HEK293T (cell line): Measurements from ENCODE around the gene PDE6H.

Source experiments
- ELF4 ChIP-seq: fragments of 450-650 bp; IDR thresholded peaks from 2 replicates; pipeline ENCODE4 v1.6.1; 2017; ENCODE audit warnings: antibody characterized with exemption
- FOXM1 ChIP-seq: fragments of 450-650 bp; IDR thresholded peaks from 2 replicates; pipeline ENCODE4 v1.6.1; 2017; ENCODE audit warnings: mild to moderate bottlenecking, borderline replicate concordance

- TF ChIP-seq FOXM1 (no peak), ELF4 (no peak)
Observed at GRCh38 chr12:15014708-15015107, 41.9 kb downstream of the PDE6H start.
